OCI-M1 (cell line): ENCODE data around the gene PYGL.
"Not testable (repeated sequence)": the region's sequence is repeated elsewhere in the genome, so short reads cannot be mapped to it uniquely, and the experiment has no call there.

Source experiments
- DNase-seq: peaks from one replicate; lab custom pipeline; 2025; lab: John Stamatoyannopoulos, UW

PYGL gene

GRCh38 chr14:50943943-50944646, at the start of gene PYGL:
TSS of gene PYGL (minus strand) at chr14:50944483. CDS start at chr14:50944403, 80 bp downstream.
- DNase-seq: peak; percentile 70

GRCh38 chr14:50985859-50986331, 41.6 kb upstream of the PYGL start:
- DNase-seq: no peak

GRCh38 chr14:50985124-50985858, 41.0 kb upstream of the PYGL start:
- no peak for DNase-seq

GRCh38 chr14:50984036-50984710, 39.9 kb upstream of the PYGL start:
- DNase-seq: no peak

- DNase-seq: no peak
Measured at GRCh38 chr14:50979941-50980850, 35.9 kb upstream of the PYGL start.

- DNase-seq: no peak
Measured at GRCh38 chr14:50978888-50979287, 34.6 kb upstream of the PYGL start.

- DNase-seq: no peak
Measured at GRCh38 chr14:50978529-50978871, 34.2 kb upstream of the PYGL start.

- DNase-seq: no peak
Measured at GRCh38 chr14:50977863-50978528, 33.7 kb upstream of the PYGL start.

GRCh38 chr14:50974118-50974517, 29.8 kb upstream of the PYGL start:
- DNase-seq: no peak

- no peak for DNase-seq
Measured at GRCh38 chr14:50972734-50973133, 28.5 kb upstream of the PYGL start.

GRCh38 chr14:50970886-50971781, 26.9 kb upstream of the PYGL start:
- DNase-seq: no peak

- DNase-seq: no peak
Measured at GRCh38 chr14:50967790-50968189, 23.5 kb upstream of the PYGL start.

GRCh38 chr14:50967103-50967502, 22.8 kb upstream of the PYGL start:
- DNase-seq: no peak

- no peak for DNase-seq
Measured at GRCh38 chr14:50964683-50965390, 20.6 kb upstream of the PYGL start.

- DNase-seq: no peak
Measured at GRCh38 chr14:50963919-50964318, 19.6 kb upstream of the PYGL start.

- no peak for DNase-seq
Measured at GRCh38 chr14:50961605-50962221, 17.4 kb upstream of the PYGL start.

GRCh38 chr14:50957296-50957695, 13.0 kb upstream of the PYGL start:
- DNase-seq: no peak

- DNase-seq: not testable (repeated sequence)
Measured at GRCh38 chr14:50956421-50956820, 12.1 kb upstream of the PYGL start.

GRCh38 chr14:50955373-50956043, 11.2 kb upstream of the PYGL start:
- DNase-seq: peak; percentile 86
